DOHH2 (cell line): Measurements from ENCODE around the gene CRACR2A.

Experiments used
- CTCF ChIP-seq: fragments of 200-600 bp; sonication (generic); IDR thresholded peaks from one replicate; pipeline ENCODE4 v1.5.1; 2014; ENCODE audit warnings: antibody characterized with exemption, mild to moderate bottlenecking, low read depth, low read length; ENCODE audit not compliant: poor library complexity, severe bottlenecking
- EZH2phosphoT487 ChIP-seq: fragments of 200-600 bp; sonication (generic); IDR thresholded peaks from 2 replicates; pipeline ENCODE4 v1.6.1; 2017; ENCODE audit warnings: borderline replicate concordance, mild to moderate bottlenecking, antibody characterized with exemption, low read length, moderate library complexity, mixed read lengths

GRCh38 chr12:3624273-3624672 lies 128.6 kb downstream of the CRACR2A start:
- TF ChIP-seq CTCF: no peak
- no peak for TF ChIP-seq EZH2phosphoT487
